ENCODE data around the gene ZNF773. TPM values are rescaled to one million over a fixed set of nuclear protein-coding genes. Genes with fewer than 3 reads are reported as not detected.
A peak's percentile ranks its signal among the peaks of the same experiment; 100 is the strongest.
"Not testable (repeated sequence)": the region's sequence is repeated elsewhere in the genome, so short reads cannot be mapped to it uniquely, and the experiment has no call there.

Gene ZNF773
- total and polyA plus RNA-seq, 8 donors: 6.4 to 16.2 (median 14.7) TPM

- H3K9me3 ChIP-seq: peaks cover 0 to 100% of the 10 kb centered on the region in 2 donors
- no peak overlapping the region for H3K27ac ChIP-seq
- no peaks in the 10 kb centered on the region for H3K27me3 ChIP-seq
- ATAC-seq (no peak), DNase-seq (no peak)
- TF ChIP-seq, protein P1, sequence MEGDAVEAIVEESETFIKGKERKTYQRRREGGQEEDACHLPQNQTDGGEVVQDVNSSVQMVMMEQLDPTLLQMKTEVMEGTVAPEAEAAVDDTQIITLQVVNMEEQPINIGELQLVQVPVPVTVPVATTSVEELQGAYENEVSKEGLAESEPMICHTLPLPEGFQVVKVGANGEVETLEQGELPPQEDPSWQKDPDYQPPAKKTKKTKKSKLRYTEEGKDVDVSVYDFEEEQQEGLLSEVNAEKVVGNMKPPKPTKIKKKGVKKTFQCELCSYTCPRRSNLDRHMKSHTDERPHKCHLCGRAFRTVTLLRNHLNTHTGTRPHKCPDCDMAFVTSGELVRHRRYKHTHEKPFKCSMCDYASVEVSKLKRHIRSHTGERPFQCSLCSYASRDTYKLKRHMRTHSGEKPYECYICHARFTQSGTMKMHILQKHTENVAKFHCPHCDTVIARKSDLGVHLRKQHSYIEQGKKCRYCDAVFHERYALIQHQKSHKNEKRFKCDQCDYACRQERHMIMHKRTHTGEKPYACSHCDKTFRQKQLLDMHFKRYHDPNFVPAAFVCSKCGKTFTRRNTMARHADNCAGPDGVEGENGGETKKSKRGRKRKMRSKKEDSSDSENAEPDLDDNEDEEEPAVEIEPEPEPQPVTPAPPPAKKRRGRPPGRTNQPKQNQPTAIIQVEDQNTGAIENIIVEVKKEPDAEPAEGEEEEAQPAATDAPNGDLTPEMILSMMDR (IDR thresholded peaks at IDR 0.05): no peak
- peaks cover 0 to 60% of the 10 kb centered on the region in 2 donors for H3K36me3 ChIP-seq
- H3K4me1 ChIP-seq: no peaks in the 10 kb centered on the region
- H3K4me3 ChIP-seq: no peak overlapping the region
- intact Hi-C loops (cut with DNase I): no loop called here
Measured at GRCh38 chr19:57512845-57513244, 13.1 kb downstream of the ZNF773 start.

- no peak overlapping the region for H3K27ac ChIP-seq
- no peak overlapping the region for H3K4me3 ChIP-seq
- H3K9me3 ChIP-seq: peaks cover 0 to 97% of the 10 kb centered on the region in 2 donors
- peaks cover 0 to 46% of the 10 kb centered on the region in 2 donors for H3K36me3 ChIP-seq
- TF ChIP-seq, protein P1 (IDR thresholded peaks at IDR 0.05): no peak
- no peak for ATAC-seq
- DNase-seq: no peak
- intact Hi-C loops (cut with DNase I): no loop called here
- H3K27me3 ChIP-seq: no peaks in the 10 kb centered on the region
- no peaks in the 10 kb centered on the region for H3K4me1 ChIP-seq
Measured at GRCh38 chr19:57515255-57515654, 15.5 kb downstream of the ZNF773 start.

DNA sequence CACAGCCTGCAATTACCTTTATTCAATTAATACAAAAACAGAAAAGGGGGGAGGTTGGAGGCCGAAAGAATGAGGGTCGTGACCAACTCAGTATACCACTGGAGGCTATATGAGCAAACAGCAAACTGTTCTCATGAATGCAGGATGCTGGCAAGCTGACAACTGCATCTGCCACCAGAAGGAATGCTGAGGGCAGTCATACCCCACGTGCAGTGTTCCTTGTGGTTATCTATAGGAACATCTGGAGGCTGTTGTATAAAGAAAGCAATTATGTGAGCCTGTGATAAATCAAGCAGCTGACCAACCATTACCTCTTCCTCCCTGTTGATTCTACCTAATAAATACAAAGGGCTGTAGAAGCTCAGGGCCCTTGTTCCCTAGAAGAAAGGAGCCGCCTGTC is 18.3 kb downstream of the ZNF773 start:
- ATAC-seq; H3K4me3 ChIP-seq; intact Hi-C loops (cut with DNase I); DNase-seq; H3K27me3 ChIP-seq; H3K4me1 ChIP-seq; H3K27ac ChIP-seq: not testable (repeated sequence)
- Histone ChIP-seq H3K9me3 (peaks cover 0 to 86% of the 10 kb centered on the region in 2 donors), H3K36me3 (peaks cover 0 to 40% of the 10 kb centered on the region in 2 donors)

- Histone ChIP-seq H3K4me1 (peaks cover 9 to 10% of the 10 kb centered on the region in 2 donors), H3K9me3 (peaks cover 0 to 45% of the 10 kb centered on the region in 2 donors), H3K4me3 (peak within 1 kb of the TSS; percentile 78 to 86), H3K27me3 (no peaks in the 10 kb centered on the region), H3K27ac (peak within 1 kb of the TSS; percentile 51 to 80), H3K36me3 (peaks cover 0 to 20% of the 10 kb centered on the region in 2 donors)
- ATAC-seq: peak; percentile 100
- intact Hi-C loops (cut with DNase I): no loop called here
- TF ChIP-seq, protein P1 (IDR thresholded peaks at IDR 0.05): no peak
- peak; percentile 84 to 94 (median 90) for DNase-seq
Measured at GRCh38 chr19:57527136-57527881, 27.6 kb downstream of the ZNF773 start, which contains the start of gene ZNF549. ZNF549 (plus strand) TSS chr19:57527356; CDS start chr19:57527574, 218 bp downstream.

DNA sequence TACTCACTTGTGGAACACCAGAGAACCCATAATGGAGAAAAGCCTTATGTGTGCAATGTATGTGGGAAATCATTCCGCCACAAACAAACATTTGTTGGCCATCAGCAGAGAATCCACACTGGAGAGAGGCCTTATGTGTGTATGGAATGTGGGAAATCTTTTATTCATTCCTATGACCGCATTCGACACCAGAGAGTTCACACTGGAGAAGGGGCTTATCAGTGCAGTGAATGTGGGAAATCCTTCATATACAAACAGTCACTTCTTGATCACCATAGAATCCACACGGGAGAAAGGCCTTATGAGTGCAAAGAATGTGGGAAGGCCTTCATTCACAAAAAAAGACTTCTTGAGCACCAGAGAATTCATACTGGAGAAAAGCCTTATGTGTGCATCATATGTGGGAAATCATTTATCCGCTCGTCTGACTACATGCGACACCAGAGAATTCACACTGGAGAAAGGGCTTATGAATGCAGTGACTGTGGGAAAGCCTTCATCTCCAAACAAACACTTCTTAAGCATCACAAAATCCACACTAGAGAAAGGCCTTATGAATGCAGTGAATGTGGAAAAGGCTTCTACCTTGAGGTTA is 38.3 kb downstream of the ZNF773 start:
- no peaks in the 10 kb centered on the region for H3K4me1 ChIP-seq
- H3K27me3 ChIP-seq: no peaks in the 10 kb centered on the region
- TF ChIP-seq, protein P1 (IDR thresholded peaks at IDR 0.05): no peak
- H3K4me3 ChIP-seq: no peak overlapping the region
- ATAC-seq (no peak), DNase-seq (no peak)
- H3K27ac ChIP-seq: no peak overlapping the region
- intact Hi-C loops (cut with DNase I): no loop called here
- peaks cover 0 to 100% of the 10 kb centered on the region in 2 donors for H3K36me3 ChIP-seq
- peaks cover 11 to 100% of the 10 kb centered on the region in 2 donors for H3K9me3 ChIP-seq
